Gastrocnemius medialis (tissue), 4 donors: ENCODE data around the gene MRPS31. TPM values are rescaled to one million over a fixed set of nuclear protein-coding genes. Genes with fewer than 3 reads are reported as not detected.
A peak's percentile ranks its signal among the peaks of the same experiment; 100 is the strongest.
"Not testable (repeated sequence)": the region's sequence is repeated elsewhere in the genome, so short reads cannot be mapped to it uniquely, and the experiment has no call there.

Experiments
- ATAC-seq, 2 donors: fragments of 150-250 bp; one replicate each; pipeline ENCODE4 v1.9.1; 2016
- DNase-seq, 2 donors: peaks; one replicate each; pipeline ENCODE4 v3.0.0-alpha.2; 2019
- H3K27ac ChIP-seq, 4 donors: fragments of 200-600 bp; sonication (generic); 1 replicate in 1 of 4; 2 replicates in 3 of 4; pipeline ENCODE4 v1.5.1; 2016 to 2018; ENCODE audit warnings: mild to moderate bottlenecking in 2 of 4, moderate library complexity in 1 of 4
- H3K27me3 ChIP-seq, 3 donors: fragments of 200-600 bp; sonication (generic) in 2 of 3; 1 replicate in 1 of 3; 2 replicates in 2 of 3; pipeline versions ENCODE4 v1.5.1 to v1.6.0; 2016 to 2019; ENCODE audit warnings: mild to moderate bottlenecking in 1 of 3, moderate library complexity in 1 of 3
- H3K36me3 ChIP-seq, 2 donors: fragments of 200-600 bp; sonication (generic) in 1 of 2; one replicate each; pipeline ENCODE4 v1.5.1; 2017 to 2018
- H3K4me1 ChIP-seq, 2 donors: fragments of 200-600 bp; sonication (generic) in 1 of 2; one replicate each; pipeline ENCODE4 v1.5.1; 2016 to 2017; ENCODE audit warnings: mild to moderate bottlenecking in 2 of 2
- H3K4me3 ChIP-seq, 4 donors: fragments of 200-600 bp; sonication (generic) in 3 of 4; 1 replicate in 1 of 4; 2 replicates in 3 of 4; pipeline ENCODE4 v1.5.1; 2016 to 2019; ENCODE audit warnings: mild to moderate bottlenecking in 2 of 4
- H3K9me3 ChIP-seq, 3 donors: fragments of 200-600 bp; sonication (generic) in 2 of 3; 1 replicate in 1 of 3; 2 replicates in 2 of 3; pipeline ENCODE4 v1.5.1; 2016 to 2019
- CTCF ChIP-seq, 5 experiments: fragments of 450-650 bp in 3 of 5; fragments of 200-600 bp in 2 of 5; sonication (generic) in 2 of 5; IDR thresholded peaks in 4 of 5; conservative IDR thresholded peaks in 1 of 5; 1 replicate in 4 of 5; 2 replicates in 1 of 5; pipeline ENCODE4 v1.5.1; 2016 to 2019; ENCODE audit warnings: antibody characterized with exemption in 5 of 5, mild to moderate bottlenecking in 3 of 5, moderate library complexity in 3 of 5
- POLR2A ChIP-seq, 2 donors: fragments of 450-650 bp; IDR thresholded peaks; one replicate each; pipeline ENCODE4 v1.6.1; 2017; ENCODE audit warnings: antibody characterized with exemption in 2 of 2, mild to moderate bottlenecking in 2 of 2, moderate library complexity in 2 of 2
- in situ Hi-C, 4 donors: fragments of 200-750 bp; cut with MboI; loops; one replicate each; pipeline versions ENCODE4 v1.15.0 to v1.8.0; 2017; ENCODE audit warnings: low sequenced_read_pairs in 4 of 4
- intact Hi-C: fragments of 100-400 bp; cut with DNase I; formaldehyde crosslinking; loops from one replicate; pipeline ENCODE4 v1.15.1; 2023; ENCODE audit warnings: low total_unique reads
- total RNA-seq, 4 donors: library from RNA; depleted of rRNA; stranded (reverse); fragments of >200 nt; gene quantifications; one replicate each; pipeline versions ENCODE4 v1.1.0 to v1.2.3, GENCODE V29; 2016

Gene MRPS31
- total RNA-seq, 4 donors from 2014 or later: 21.0 to 29.5 (median 24.8) TPM

GRCh38 chr13:40792284-40793051, 21.5 kb upstream of the MRPS31 start:
- no peak overlapping the region for H3K27ac ChIP-seq
- no peak for ATAC-seq
- in situ Hi-C loops: loop anchor here in 1 of 4 donors (25.0 kb wide), 1 partner anchor 270 kb away; the partner anchor contains the start of gene WBP4

DNA sequence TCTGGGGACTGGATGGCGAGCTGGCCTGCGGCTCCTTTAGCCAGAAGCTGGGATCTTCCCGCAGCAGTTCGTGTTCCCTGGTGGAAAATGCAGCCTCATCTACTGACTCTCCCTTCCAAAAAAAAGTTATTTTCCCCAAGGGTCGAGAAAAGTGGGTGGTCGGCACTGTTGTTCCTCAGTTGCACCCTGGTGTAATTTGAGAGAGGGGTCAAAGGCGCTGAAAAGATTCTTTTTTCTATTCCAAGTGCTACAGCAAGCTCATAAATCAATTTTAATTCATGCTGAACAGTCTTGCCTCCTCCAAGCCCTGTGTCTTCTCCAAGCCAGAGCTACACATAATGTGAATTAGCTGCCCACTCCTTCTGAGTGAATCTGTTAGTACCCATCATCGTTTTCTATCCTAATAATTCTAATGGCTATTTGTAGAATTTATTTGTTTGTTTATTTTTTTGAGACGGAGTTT, 19.2 kb upstream of the MRPS31 start:
- in situ Hi-C loops: loop anchor here in 1 of 4 donors (25.0 kb wide), 1 partner anchor 272 kb away; the partner anchor contains the start of gene WBP4

More at GRCh38 chr13:40792284-40793051, 21.5 kb upstream of the MRPS31 start:
- intact Hi-C loops: no loop called here
- no peak for DNase-seq
- Histone ChIP-seq H3K4me3 (no peak overlapping the region), H3K4me1 (peaks cover 4 to 5% of the 10 kb centered on the region in 2 donors), H3K36me3 (no peaks in the 10 kb centered on the region), H3K9me3 (no peaks in the 10 kb centered on the region), H3K27me3 (no peaks in the 10 kb centered on the region)
- TF ChIP-seq POLR2A (IDR thresholded peaks at IDR 0.05) (no peak), CTCF (IDR thresholded peaks at IDR 0.05 in 4 of 5, conservative IDR thresholded peaks at IDR 0.05 in 1 of 5) (no peak)

DNA sequence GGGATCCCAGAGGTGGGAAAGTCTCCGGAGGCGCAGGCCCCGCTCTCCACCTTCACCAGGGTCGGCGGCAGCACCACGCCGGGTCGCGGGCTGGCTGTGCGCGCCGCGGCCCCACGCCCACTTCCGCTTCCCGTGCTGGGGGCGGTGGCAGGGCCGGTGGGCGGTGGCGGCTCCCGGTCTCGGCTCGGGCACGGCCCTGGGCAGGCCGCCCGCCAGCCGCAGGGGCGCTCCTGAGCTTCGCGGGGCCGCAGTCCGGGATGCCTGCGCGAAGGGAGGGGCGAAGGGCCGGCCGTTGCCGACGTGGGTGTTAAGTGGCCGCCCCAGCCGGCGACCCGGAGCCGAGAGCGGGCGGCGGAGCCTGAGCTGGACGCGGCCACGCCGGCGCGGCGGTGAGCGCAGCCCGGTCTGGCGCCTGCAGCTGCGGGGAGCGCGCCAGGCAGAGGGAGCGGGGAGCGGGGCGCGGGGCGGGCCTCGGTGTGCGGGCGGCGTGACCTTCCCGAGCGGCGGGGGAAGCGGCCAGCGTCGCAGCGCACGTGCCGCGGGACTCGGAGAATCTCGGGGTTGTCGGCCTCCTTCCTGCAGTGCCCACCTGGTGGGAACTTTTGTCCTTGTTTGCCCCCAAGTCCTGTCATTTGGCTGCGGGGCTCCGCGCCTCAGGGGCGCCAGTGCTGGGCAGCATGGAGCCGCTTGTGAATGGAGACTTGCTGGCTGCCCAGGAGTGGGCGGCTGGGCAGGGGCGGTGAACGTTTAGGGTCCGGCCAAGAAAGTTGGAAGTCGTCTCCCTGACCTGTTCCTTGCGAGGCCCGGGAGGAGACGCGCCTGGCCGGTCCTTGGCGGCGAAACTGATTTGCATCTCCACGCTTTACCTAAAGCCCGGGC, 18.5 kb upstream of the MRPS31 start, which contains the start of gene SLC25A15:
Gene SLC25A15 (plus strand): TSS at position 337 of the 879 bp plus-strand sequence. CDS start 3,616 bp downstream, outside the sequence.
- peak in 3 of 5 experiments; percentile 23 to 38 (median 28) for TF ChIP-seq CTCF (IDR thresholded peaks at IDR 0.05 in 4 of 5, conservative IDR thresholded peaks at IDR 0.05 in 1 of 5)
- peak in 1 of 2 donors; percentile 37 for TF ChIP-seq POLR2A (IDR thresholded peaks at IDR 0.05)
- Histone ChIP-seq H3K36me3 (no peaks in the 10 kb centered on the region), H3K9me3 (no peaks in the 10 kb centered on the region), H3K4me1 (peaks cover 4 to 5% of the 10 kb centered on the region in 2 donors), H3K4me3 (peak within 1 kb of the TSS; percentile 55 to 99 (median 70)), H3K27me3 (no peaks in the 10 kb centered on the region), H3K27ac (peak within 1 kb of the TSS; percentile 69 to 84 (median 78))
- in situ Hi-C loops (loop anchor here in 1 of 4 donors (25.0 kb wide), 1 partner anchor 273 kb away; the partner anchor contains the start of gene WBP4), intact Hi-C loops (loop anchor here (2.0 kb wide), 1 partner anchor 19 kb away; the partner anchor contains the start of gene MRPS31)
- ATAC-seq: peak; percentile 84 to 85
- DNase-seq: peak; percentile 25 to 67

More for the DNA sequence above, 19.2 kb upstream of the MRPS31 start:
- ATAC-seq (no peak), DNase-seq (no peak)
- H3K4me3 ChIP-seq: peak overlapping the region; percentile 55 to 99 (median 70)
- no peaks in the 10 kb centered on the region for H3K36me3 ChIP-seq
- no peak for TF ChIP-seq CTCF (IDR thresholded peaks at IDR 0.05 in 4 of 5, conservative IDR thresholded peaks at IDR 0.05 in 1 of 5)
- TF ChIP-seq POLR2A (IDR thresholded peaks at IDR 0.05): no peak
- intact Hi-C loops: no loop called here
- no peaks in the 10 kb centered on the region for H3K9me3 ChIP-seq
- H3K4me1 ChIP-seq: peaks cover 4 to 5% of the 10 kb centered on the region in 2 donors
- no peaks in the 10 kb centered on the region for H3K27me3 ChIP-seq
- H3K27ac ChIP-seq: peak overlapping the region; percentile 69 to 84 (median 78)

GRCh38 chr13:40788540-40789274, 17.7 kb upstream of the MRPS31 start:
- H3K27me3 ChIP-seq, ATAC-seq, H3K36me3 ChIP-seq, H3K9me3 ChIP-seq, DNase-seq, H3K4me1 ChIP-seq: not testable (repeated sequence)
- Histone ChIP-seq H3K4me3 (peak overlapping the region; percentile 55 to 99 (median 70)), H3K27ac (peak overlapping the region; percentile 69 to 84 (median 78))
- in situ Hi-C loops (loop anchor here in 1 of 4 donors (25.0 kb wide), 1 partner anchor 274 kb away; the partner anchor contains the start of gene WBP4), intact Hi-C loops (loop anchor here (2.0 kb wide), 1 partner anchor 18 kb away; the partner anchor contains the start of gene MRPS31)
